ENCODE results near the gene PLXNA1.

- TF ChIP-seq POLR2AphosphoS5 (IDR thresholded peaks at IDR 0.05) = no peak
- no peak for TF ChIP-seq CTCF (IDR thresholded peaks at IDR 0.05)
These were observed 23.1 kb downstream of the PLXNA1 start for GRCh38 chr3:127005864-127006500.

Data from transverse colon (tissue), 4 donors.